ENCODE measurements around the gene ZKSCAN4. TPM values are rescaled to one million over a fixed set of nuclear protein-coding genes. Genes with fewer than 3 reads are reported as not detected.

The ZKSCAN4 gene
- total RNA-seq, 1 experiment from 2014 or later, result 8.2 TPM

DNA sequence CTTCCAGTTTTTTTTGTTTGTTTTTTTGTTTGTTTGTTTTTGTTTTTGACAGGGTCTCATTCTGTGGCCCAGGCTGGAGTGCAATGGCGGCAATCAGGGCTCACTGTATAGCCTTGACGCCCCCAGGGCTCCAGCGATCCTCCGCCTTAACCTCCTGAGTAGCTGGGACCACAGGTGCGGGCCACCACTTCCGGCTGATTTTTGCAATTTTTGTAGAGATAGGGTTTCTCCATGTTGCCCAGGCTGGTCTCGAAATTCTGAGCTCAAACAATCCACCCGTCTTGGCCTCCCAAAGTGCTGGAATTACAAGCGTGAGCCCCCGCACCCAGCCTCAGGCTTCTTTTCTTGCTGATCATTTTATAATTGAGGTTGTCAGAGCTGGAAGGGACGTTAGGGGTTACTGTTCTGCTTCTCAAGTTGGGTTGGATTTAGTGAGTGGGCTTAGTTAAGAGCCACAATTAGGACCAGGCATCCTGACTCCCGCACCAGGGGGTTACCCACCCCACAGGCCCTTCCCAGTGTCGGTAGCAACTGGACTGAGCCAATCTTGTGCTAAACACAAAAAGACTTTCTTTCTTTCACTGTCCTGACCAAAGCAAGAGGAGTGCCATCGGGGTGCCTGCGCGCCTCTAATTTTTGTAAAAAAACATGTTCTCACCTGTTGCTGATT lies 40.1 kb downstream of the ZKSCAN4 start:
- Histone ChIP-seq H3K27me3 (replicated peaks) (peaks cover 40% of the 10 kb centered on the region), H3K27ac (no peak overlapping the region), H3K9me3 (replicated peaks) (no peaks in the 10 kb centered on the region; the same call in 1 of the 2 replicates), H3K4me1 (replicated peaks) (0 out of 2 replicates have a peak, but pooled peaks cover 6% of the 10 kb centered on the region), H3K4me3 (peak overlapping the region; percentile 29), H3K36me3 (no peaks in the 10 kb centered on the region)
- DNase-seq (ENCODE audit: low read depth in 1 of 2, low spot score in 2 of 2), result no peak

GRCh38 chr6:28209753-28210535 lies 42.1 kb downstream of the ZKSCAN4 start:
- Histone ChIP-seq H3K9me3 (replicated peaks) (no peaks in the 10 kb centered on the region; the same call in 1 of the 2 replicates), H3K27ac (no peak overlapping the region), H3K4me3 (no peak overlapping the region), H3K36me3 (no peaks in the 10 kb centered on the region), H3K4me1 (replicated peaks) (0 out of 2 replicates have a peak, but pooled peaks cover 6% of the 10 kb centered on the region), H3K27me3 (replicated peaks) (peaks cover 56% of the 10 kb centered on the region)
- no peak for DNase-seq (ENCODE audit: low read depth in 1 of 2, low spot score in 2 of 2)

DNA sequence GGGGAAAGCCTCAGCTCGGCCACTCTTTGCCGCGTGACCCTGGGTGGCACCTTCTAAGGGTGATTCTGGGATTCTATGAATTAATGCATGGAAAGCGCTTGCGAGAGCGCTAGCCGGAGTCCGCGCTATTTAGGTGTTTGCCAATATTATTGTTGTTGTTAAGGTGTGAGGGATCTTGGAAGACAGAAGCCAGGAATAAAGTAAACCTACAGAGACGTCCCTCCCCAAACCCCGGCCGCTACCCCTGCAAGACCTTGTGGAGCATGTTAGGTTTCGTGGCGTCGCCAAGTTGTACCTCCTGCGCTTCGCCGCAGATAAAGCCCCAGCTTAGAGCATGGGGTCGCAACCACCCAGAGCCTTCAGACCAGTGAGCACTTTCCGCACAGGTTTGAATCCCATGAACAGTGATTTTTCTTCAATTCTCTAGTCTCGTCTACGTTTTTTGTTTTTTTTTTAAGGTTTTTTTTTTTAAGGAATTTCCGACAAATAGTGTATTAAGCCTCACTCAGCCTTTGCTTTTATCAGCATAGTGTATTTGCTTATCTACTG lies 43.9 kb downstream of the ZKSCAN4 start:
- Histone ChIP-seq H3K4me1 (replicated peaks) (0 out of 2 replicates have a peak, but pooled peaks cover 6% of the 10 kb centered on the region), H3K4me3 (peak overlapping the region; percentile 26), H3K36me3 (no peaks in the 10 kb centered on the region), H3K27me3 (replicated peaks) (peaks cover 52% of the 10 kb centered on the region), H3K27ac (no peak overlapping the region), H3K9me3 (replicated peaks) (no peaks in the 10 kb centered on the region; the same call in 1 of the 2 replicates)
- peak in 1 of 2 experiments; percentile 17 for DNase-seq (ENCODE audit: low read depth in 1 of 2, low spot score in 2 of 2)

DNA sequence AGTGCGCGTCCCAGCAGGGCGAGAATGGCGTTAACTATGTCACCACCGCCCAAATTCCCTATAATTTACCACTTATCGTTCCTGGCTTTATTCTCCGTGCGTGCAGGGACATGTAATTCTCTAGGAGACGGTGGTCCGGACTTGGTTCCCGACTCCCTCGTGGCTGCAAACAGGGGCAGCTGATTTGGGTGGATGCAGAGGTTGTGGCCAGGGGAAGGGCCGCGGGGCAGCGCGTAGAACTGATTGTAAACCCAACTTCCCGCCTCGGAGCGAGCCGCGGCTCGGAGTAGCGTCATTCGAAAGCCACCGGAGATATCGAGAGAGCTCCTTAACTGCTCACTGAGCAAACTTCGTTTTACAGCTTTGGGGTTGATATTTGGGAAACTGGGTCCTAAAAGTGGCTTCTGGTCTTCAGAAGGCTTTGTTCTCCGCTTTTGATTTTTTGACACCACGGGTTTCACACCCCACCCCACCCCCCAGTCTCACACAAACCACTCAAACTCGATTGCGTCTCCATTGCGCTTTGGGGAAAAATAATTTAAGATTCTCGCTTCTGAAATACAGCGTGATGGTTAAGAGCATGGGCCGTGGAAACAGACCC lies 44.5 kb downstream of the ZKSCAN4 start:
- Histone ChIP-seq H3K9me3 (replicated peaks) (no peaks in the 10 kb centered on the region; the same call in 1 of the 2 replicates), H3K27me3 (replicated peaks) (peaks cover 52% of the 10 kb centered on the region), H3K4me3 (peak overlapping the region; percentile 26), H3K4me1 (replicated peaks) (0 out of 2 replicates have a peak, but pooled peaks cover 6% of the 10 kb centered on the region), H3K27ac (no peak overlapping the region), H3K36me3 (no peaks in the 10 kb centered on the region)
- peak; percentile 44 for DNase-seq (ENCODE audit: low read depth in 1 of 2, low spot score in 2 of 2)

GRCh38 chr6:28206928-28207509 lies 45.0 kb downstream of the ZKSCAN4 start:
- peaks cover 52% of the 10 kb centered on the region for H3K27me3 ChIP-seq (replicated peaks)
- H3K9me3 ChIP-seq (replicated peaks), result no peaks in the 10 kb centered on the region; the same call in 1 of the 2 replicates
- no peak overlapping the region for H3K27ac ChIP-seq
- H3K36me3 ChIP-seq, result no peaks in the 10 kb centered on the region
- H3K4me3 ChIP-seq, result peak overlapping the region; percentile 26
- DNase-seq (ENCODE audit: low read depth in 1 of 2, low spot score in 2 of 2), result no peak
- 0 out of 2 replicates have a peak, but pooled peaks cover 6% of the 10 kb centered on the region for H3K4me1 ChIP-seq (replicated peaks)

DNA sequence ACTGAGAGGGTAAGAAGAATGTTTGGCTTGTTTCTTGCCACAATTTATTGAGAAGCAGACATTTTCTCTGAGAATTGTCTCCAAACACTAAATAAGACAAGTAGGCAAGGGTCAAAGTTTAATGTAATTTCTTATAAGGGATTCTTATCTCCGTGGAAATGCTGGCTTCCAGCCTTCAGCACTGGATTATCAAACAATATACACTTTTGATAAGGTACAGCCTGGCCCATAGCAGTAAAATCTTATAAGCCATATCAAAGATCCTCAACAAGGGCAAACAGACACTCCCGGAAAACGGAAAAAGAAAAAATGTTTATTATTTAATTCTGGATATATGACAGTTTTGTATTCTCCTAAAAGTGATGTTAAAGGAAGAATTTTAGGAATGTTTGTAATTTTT lies 45.5 kb downstream of the ZKSCAN4 start:
- Histone ChIP-seq H3K4me1 (replicated peaks) (0 out of 2 replicates have a peak, but pooled peaks cover 6% of the 10 kb centered on the region), H3K27me3 (replicated peaks) (peaks cover 52% of the 10 kb centered on the region), H3K27ac (no peak overlapping the region), H3K36me3 (no peaks in the 10 kb centered on the region), H3K4me3 (no peak overlapping the region), H3K9me3 (replicated peaks) (no peaks in the 10 kb centered on the region; the same call in 1 of the 2 replicates)
- no peak for DNase-seq (ENCODE audit: low read depth in 1 of 2, low spot score in 2 of 2)

- H3K4me1 ChIP-seq (replicated peaks), result 0 out of 2 replicates have a peak, but pooled peaks cover 6% of the 10 kb centered on the region
- H3K36me3 ChIP-seq, result no peaks in the 10 kb centered on the region
- H3K27ac ChIP-seq, result no peak overlapping the region
- H3K27me3 ChIP-seq (replicated peaks), result peaks cover 52% of the 10 kb centered on the region
- H3K9me3 ChIP-seq (replicated peaks), result no peaks in the 10 kb centered on the region; the same call in 1 of the 2 replicates
- H3K4me3 ChIP-seq, result no peak overlapping the region
- DNase-seq (ENCODE audit: low read depth in 1 of 2, low spot score in 2 of 2), result no peak
Observed at GRCh38 chr6:28205879-28206278, 46.2 kb downstream of the ZKSCAN4 start.

DNA sequence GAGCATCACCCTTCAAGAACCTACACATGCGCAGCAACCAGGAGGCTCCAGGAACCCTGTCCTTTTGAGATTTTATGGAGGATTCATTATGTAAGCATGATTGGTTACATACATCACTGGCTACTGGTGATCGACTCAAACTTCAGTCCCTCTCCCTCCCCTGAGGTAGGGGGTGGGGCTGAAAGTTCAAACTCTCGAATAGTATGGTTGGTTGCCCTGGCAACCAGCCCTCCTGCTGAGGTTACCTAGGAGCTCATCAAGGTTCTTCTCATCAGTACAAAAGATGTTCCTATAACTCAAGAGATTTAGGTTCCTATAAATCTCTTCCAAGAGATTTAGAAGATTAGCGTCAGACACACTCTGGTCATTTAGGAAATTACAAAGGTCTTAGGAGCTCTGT lies 48.9 kb downstream of the ZKSCAN4 start:
- DNase-seq (ENCODE audit: low read depth in 1 of 2, low spot score in 2 of 2), result no peak
- no peak overlapping the region for H3K27ac ChIP-seq
- H3K4me3 ChIP-seq, result no peak overlapping the region
- H3K9me3 ChIP-seq (replicated peaks), result no peaks in the 10 kb centered on the region; the same call in 1 of the 2 replicates
- H3K27me3 ChIP-seq (replicated peaks), result peaks cover 28% of the 10 kb centered on the region
- H3K36me3 ChIP-seq, result no peaks in the 10 kb centered on the region
- 0 out of 2 replicates have a peak, but pooled peaks cover 6% of the 10 kb centered on the region for H3K4me1 ChIP-seq (replicated peaks)

DNA sequence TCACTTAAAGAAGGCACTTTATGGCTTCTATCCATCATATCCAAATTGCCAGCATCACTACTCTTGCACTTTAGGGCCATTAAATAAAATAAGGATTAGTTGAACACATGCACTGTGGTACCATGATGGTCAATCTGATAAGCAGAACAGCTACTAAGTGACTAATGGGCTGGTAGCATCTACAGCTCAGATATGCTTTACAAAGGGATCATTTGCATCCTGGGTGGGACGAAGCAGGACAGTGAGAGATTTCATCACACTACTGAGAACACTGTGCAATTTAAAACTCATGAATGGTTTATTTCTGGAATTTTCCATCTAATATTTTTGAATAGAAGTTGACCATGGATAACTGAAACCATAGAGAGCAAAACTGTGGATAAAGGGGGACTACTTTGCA lies 52.0 kb downstream of the ZKSCAN4 start:
- Histone ChIP-seq H3K4me1 (replicated peaks) (no peaks in the 10 kb centered on the region), H3K27me3 (replicated peaks) (no peaks in the 10 kb centered on the region), H3K27ac (no peak overlapping the region), H3K4me3 (no peak overlapping the region), H3K9me3 (replicated peaks) (no peaks in the 10 kb centered on the region), H3K36me3 (no peaks in the 10 kb centered on the region)
- no peak for DNase-seq (ENCODE audit: low read depth in 1 of 2, low spot score in 2 of 2)

Other genes with a start within 250 kb of the ZKSCAN4 start
- 0.08 TPM in 1 of 2 replicates, not detected in the other for gene ZNF165, start 171.7 kb downstream of the ZKSCAN4 start, total RNA-seq (2014; rRNA removed; shearing (Covaris generic))
- gene ZSCAN16, start 127.7 kb downstream of the ZKSCAN4 start, total RNA-seq (2014; rRNA removed; shearing (Covaris generic)), result 0.31 and 1.2 TPM in 2 replicates
- 8.2 and 12.4 TPM in 2 replicates for gene ZKSCAN8, start 110.4 kb downstream of the ZKSCAN4 start, total RNA-seq (2014; rRNA removed; shearing (Covaris generic))
- gene ZSCAN9, start 27.0 kb downstream of the ZKSCAN4 start, total RNA-seq (2014; rRNA removed; shearing (Covaris generic)), result 24.3 and 34.9 TPM in 2 replicates
- not detected in 2 replicates for gene NKAPL, start 7.0 kb upstream of the ZKSCAN4 start, total RNA-seq (2014; rRNA removed; shearing (Covaris generic))
- 11.7 and 17.4 TPM in 2 replicates for gene ZSCAN26, start 14.9 kb upstream of the ZKSCAN4 start, total RNA-seq (2014; rRNA removed; shearing (Covaris generic))
- gene PGBD1, start 29.3 kb upstream of the ZKSCAN4 start, total RNA-seq (2014; rRNA removed; shearing (Covaris generic)), result 13.4 and 13.5 TPM in 2 replicates
- gene ZSCAN31, start 83.9 kb upstream of the ZKSCAN4 start, total RNA-seq (2014; rRNA removed; shearing (Covaris generic)), result 17.9 and 67.4 TPM in 2 replicates
- gene ZKSCAN3, start 97.7 kb upstream of the ZKSCAN4 start, total RNA-seq (2014; rRNA removed; shearing (Covaris generic)), result 5.9 and 6.9 TPM in 2 replicates
- 4.8 and 6.6 TPM in 2 replicates for gene ZSCAN12, start 147.5 kb upstream of the ZKSCAN4 start, total RNA-seq (2014; rRNA removed; shearing (Covaris generic))
- 0.28 and 2.6 TPM in 2 replicates for gene ZSCAN23, start 191.2 kb upstream of the ZKSCAN4 start, total RNA-seq (2014; rRNA removed; shearing (Covaris generic))